DOHH2 (cell line): ENCODE results near the gene MARCHF10.

Source experiments
- H3F3A ChIP-seq: fragments of 200-600 bp; sonication (generic), shearing (Covaris generic); 2 replicates; pipeline ENCODE4 v1.6.0; 2016; ENCODE audit warnings: antibody characterized with exemption, mild to moderate bottlenecking; ENCODE audit not compliant: control insufficient read depth, insufficient read depth
- H3K27ac ChIP-seq: fragments of 200-600 bp; sonication (generic); 2 replicates; pipeline ENCODE4 v1.5.1; 2014; ENCODE audit warnings: low read depth, mild to moderate bottlenecking, low read length, moderate library complexity
- H3K27me3 ChIP-seq: fragments of 200-600 bp; sonication (generic); 2 replicates; pipeline ENCODE4 v1.6.1; 2014; ENCODE audit warnings: mild to moderate bottlenecking, low read length, mixed read lengths; ENCODE audit not compliant: control insufficient read depth
- H3K36me3 ChIP-seq: fragments of 200-600 bp; sonication (generic); 2 replicates; pipeline ENCODE4 v1.6.1; 2014; ENCODE audit warnings: mild to moderate bottlenecking, low read length, moderate library complexity, mixed read lengths; ENCODE audit not compliant: control insufficient read depth
- H3K4me1 ChIP-seq: fragments of 200-600 bp; sonication (generic); 2 replicates; pipeline ENCODE4 v1.6.1; 2014; ENCODE audit warnings: mild to moderate bottlenecking, low read length, mixed read lengths; ENCODE audit not compliant: control insufficient read depth
- H3K4me2 ChIP-seq: fragments of 200-600 bp; sonication (generic); 2 replicates; pipeline ENCODE4 v1.6.0; 2014; ENCODE audit warnings: mild to moderate bottlenecking, low read length, moderate library complexity
- H3K4me3 ChIP-seq: fragments of 200-600 bp; sonication (generic); 2 replicates; pipeline ENCODE4 v1.5.1; 2014; ENCODE audit warnings: mild to moderate bottlenecking, low read length, mixed read lengths
- H3K79me2 ChIP-seq: fragments of 200-600 bp; sonication (generic); 2 replicates; pipeline ENCODE4 v1.6.1; 2014; ENCODE audit warnings: mild to moderate bottlenecking, low read length, mixed read lengths; ENCODE audit not compliant: control insufficient read depth
- H3K9me2 ChIP-seq: fragments of 200-600 bp; sonication (generic); replicated peaks from 2 replicates; pipeline ENCODE4 v1.6.1; 2014; ENCODE audit warnings: mild to moderate bottlenecking, low read length, mixed read lengths; ENCODE audit not compliant: control insufficient read depth
- H3K9me3 ChIP-seq: fragments of 200-600 bp; sonication (generic); 2 replicates; pipeline ENCODE4 v1.6.1; 2014; ENCODE audit warnings: antibody characterized with exemption, low read length, mixed read lengths; ENCODE audit not compliant: control insufficient read depth, insufficient read depth
- H4K20me1 ChIP-seq: fragments of 200-600 bp; sonication (generic); 2 replicates; pipeline ENCODE4 v1.6.0; 2014; ENCODE audit warnings: low read depth, mild to moderate bottlenecking, antibody characterized with exemption, low read length, moderate library complexity; ENCODE audit not compliant: control insufficient read depth, insufficient read depth
- EZH2phosphoT487 ChIP-seq: fragments of 200-600 bp; sonication (generic); IDR thresholded peaks from 2 replicates; pipeline ENCODE4 v1.6.1; 2017; ENCODE audit warnings: borderline replicate concordance, mild to moderate bottlenecking, antibody characterized with exemption, low read length, moderate library complexity, mixed read lengths
- TF ChIP-seq, protein P1 (sequence below): fragments of 200-600 bp; sonication (generic); IDR thresholded peaks from one replicate; pipeline ENCODE4 v1.5.1; 2014; ENCODE audit warnings: antibody characterized with exemption, mild to moderate bottlenecking, low read depth, low read length; ENCODE audit not compliant: poor library complexity, severe bottlenecking

Gene MARCHF10

DNA sequence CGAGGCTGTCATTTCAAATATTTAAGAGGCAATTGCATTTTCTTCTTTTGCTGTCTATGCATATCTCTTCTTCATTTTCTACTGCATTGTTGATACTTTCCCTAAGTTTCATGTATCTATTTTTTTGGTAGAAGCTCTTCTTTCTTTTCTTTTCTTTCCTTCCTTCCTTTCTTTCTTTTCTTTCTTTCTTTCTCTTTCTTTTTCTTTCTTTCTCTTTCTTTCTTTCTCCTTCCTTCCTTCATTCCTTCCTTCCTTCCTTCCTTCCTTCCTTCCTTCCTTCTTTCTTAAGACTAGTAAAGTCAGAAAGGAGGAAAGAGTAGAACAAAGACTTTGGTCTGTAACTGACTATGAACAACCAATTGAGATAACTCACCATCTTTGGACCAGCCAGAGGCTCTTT, 146.8 kb downstream of the MARCHF10 start:
- no peaks in the 10 kb centered on the region for H3K9me2 ChIP-seq
- no peak overlapping the region for H3K27ac ChIP-seq
- H3K4me3 ChIP-seq: no peak overlapping the region
- no peak overlapping the region for H3K4me2 ChIP-seq
- H3K9me3 ChIP-seq: no peaks in the 10 kb centered on the region
- no peaks in the 10 kb centered on the region for H3K79me2 ChIP-seq
- peaks cover 16% of the 10 kb centered on the region for H3K27me3 ChIP-seq
- no peak for TF ChIP-seq EZH2phosphoT487
- TF ChIP-seq, protein P1, sequence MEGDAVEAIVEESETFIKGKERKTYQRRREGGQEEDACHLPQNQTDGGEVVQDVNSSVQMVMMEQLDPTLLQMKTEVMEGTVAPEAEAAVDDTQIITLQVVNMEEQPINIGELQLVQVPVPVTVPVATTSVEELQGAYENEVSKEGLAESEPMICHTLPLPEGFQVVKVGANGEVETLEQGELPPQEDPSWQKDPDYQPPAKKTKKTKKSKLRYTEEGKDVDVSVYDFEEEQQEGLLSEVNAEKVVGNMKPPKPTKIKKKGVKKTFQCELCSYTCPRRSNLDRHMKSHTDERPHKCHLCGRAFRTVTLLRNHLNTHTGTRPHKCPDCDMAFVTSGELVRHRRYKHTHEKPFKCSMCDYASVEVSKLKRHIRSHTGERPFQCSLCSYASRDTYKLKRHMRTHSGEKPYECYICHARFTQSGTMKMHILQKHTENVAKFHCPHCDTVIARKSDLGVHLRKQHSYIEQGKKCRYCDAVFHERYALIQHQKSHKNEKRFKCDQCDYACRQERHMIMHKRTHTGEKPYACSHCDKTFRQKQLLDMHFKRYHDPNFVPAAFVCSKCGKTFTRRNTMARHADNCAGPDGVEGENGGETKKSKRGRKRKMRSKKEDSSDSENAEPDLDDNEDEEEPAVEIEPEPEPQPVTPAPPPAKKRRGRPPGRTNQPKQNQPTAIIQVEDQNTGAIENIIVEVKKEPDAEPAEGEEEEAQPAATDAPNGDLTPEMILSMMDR: no peak
- H4K20me1 ChIP-seq: no peaks in the 10 kb centered on the region
- H3K4me1 ChIP-seq: no peaks in the 10 kb centered on the region
- no peaks in the 10 kb centered on the region for H3F3A ChIP-seq
- no peaks in the 10 kb centered on the region for H3K36me3 ChIP-seq

DNA sequence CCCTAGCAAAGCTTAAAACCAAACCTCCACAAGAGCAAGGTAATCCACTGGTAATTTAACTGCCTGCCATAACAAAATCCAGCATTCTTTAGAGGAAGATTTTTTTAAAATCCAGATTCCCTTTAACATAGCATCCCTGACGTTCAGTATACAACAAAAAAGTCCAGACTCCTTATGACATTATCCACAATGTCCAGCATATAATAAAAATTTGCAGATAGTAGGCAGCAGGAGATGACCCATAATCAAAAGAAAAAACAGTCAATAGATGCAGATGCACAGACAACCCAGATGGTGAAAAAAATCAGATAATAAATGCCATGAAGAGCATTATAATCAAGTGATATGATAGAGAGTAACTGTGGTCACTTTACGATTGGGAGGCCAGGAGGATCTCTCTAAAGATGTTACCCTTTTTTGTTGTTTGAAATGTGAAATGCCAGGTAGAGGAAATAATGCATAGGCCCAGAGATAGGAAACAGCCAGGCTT, 147.4 kb downstream of the MARCHF10 start:
- Histone ChIP-seq H3F3A (no peaks in the 10 kb centered on the region), H3K4me2 (no peak overlapping the region), H3K4me3 (no peak overlapping the region), H4K20me1 (no peaks in the 10 kb centered on the region), H3K27me3 (peaks cover 16% of the 10 kb centered on the region), H3K4me1 (no peaks in the 10 kb centered on the region), H3K27ac (no peak overlapping the region), H3K9me2 (no peaks in the 10 kb centered on the region), H3K79me2 (no peaks in the 10 kb centered on the region), H3K9me3 (no peaks in the 10 kb centered on the region), H3K36me3 (no peaks in the 10 kb centered on the region)
- TF ChIP-seq, protein P1: no peak
- TF ChIP-seq EZH2phosphoT487: no peak

DNA sequence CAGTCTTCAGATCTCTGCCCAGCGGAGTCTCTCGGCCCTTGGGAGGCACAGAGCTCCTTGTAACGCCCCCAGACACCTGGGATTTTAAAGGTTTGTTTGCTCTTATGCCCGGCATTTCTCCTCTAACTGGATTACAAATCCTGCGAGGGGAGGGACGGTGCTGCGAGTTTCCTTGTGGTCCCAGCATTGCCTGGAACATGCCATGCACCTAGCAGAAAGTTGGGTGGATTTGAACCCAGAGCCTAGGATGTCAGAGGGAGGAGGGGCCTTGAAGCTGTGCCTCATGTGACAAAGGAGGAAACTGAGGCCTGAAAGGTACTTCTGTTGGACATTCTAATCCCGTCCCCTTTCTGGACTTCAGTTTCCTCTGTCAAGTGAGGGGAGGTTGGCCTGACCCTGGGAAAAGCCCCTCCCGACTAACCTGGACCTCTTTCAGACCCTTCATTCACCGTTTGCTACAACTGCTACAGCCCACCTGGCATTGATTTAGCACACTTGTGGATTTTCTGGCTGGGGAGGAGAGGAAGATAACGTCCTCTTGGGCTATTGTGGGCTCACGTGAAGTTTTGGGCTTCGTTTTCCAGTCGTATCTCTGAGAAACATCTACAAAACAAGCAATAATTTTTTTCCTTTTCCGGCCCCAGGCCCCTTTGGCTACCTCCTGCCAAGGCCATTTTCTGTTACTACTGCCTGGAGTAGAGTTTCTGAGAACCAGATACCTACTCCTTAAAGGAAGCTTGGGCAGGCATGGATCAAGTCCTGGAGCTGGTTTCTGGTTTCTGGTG, 149.8 kb downstream of the MARCHF10 start:
- H3K9me3 ChIP-seq: no peaks in the 10 kb centered on the region
- H3K4me1 ChIP-seq: peaks cover 5% of the 10 kb centered on the region
- no peaks in the 10 kb centered on the region for H3K9me2 ChIP-seq
- no peaks in the 10 kb centered on the region for H3K36me3 ChIP-seq
- no peak overlapping the region for H3K27ac ChIP-seq
- H4K20me1 ChIP-seq: no peaks in the 10 kb centered on the region
- no peak overlapping the region for H3K4me2 ChIP-seq
- H3F3A ChIP-seq: no peaks in the 10 kb centered on the region
- no peak for TF ChIP-seq EZH2phosphoT487
- TF ChIP-seq, protein P1: no peak
- no peak overlapping the region for H3K4me3 ChIP-seq
- peaks cover 22% of the 10 kb centered on the region for H3K27me3 ChIP-seq
- no peaks in the 10 kb centered on the region for H3K79me2 ChIP-seq
